Activated CD4-positive, alpha-beta T cell treated with anti-CD3 and anti-CD28 coated beads, Interleukin-2, amount 50 U/mL, for 1 hour (primary cell): Measurements from ENCODE around the gene LY6G5C.
A peak's percentile ranks its signal among the peaks of the same experiment; 100 is the strongest.
"Not testable (repeated sequence)": the region's sequence is repeated elsewhere in the genome, so short reads cannot be mapped to it uniquely, and the experiment has no call there.

Source experiments
- DNase-seq: peaks from one replicate; pipeline ENCODE4 v3.0.0-alpha.2; 2020

Gene LY6G5C

GRCh38 chr6:31715022-31715958 lies 34.4 kb upstream of the LY6G5C start, which contains the start of gene LY6G6D:
Gene LY6G6D, plus strand, starts transcription at chr6:31715348. Its CDS starts 8 bp downstream, at chr6:31715356.
- no peak for DNase-seq

GRCh38 chr6:31713991-31714684 lies 33.3 kb upstream of the LY6G5C start:
- no peak for DNase-seq

GRCh38 chr6:31713465-31713864 lies 32.6 kb upstream of the LY6G5C start:
- DNase-seq = no peak

GRCh38 chr6:31712296-31712695 lies 31.4 kb upstream of the LY6G5C start:
- no peak for DNase-seq

GRCh38 chr6:31711233-31711632 lies 30.4 kb upstream of the LY6G5C start:
- DNase-seq = no peak

- no peak for DNase-seq
Observed at GRCh38 chr6:31710523-31711219, 29.8 kb upstream of the LY6G5C start.

- DNase-seq = not testable (repeated sequence)
Observed at GRCh38 chr6:31709157-31709556, 28.3 kb upstream of the LY6G5C start.

GRCh38 chr6:31708224-31708623 lies 27.4 kb upstream of the LY6G5C start:
- DNase-seq = no peak

- DNase-seq = no peak
Observed at GRCh38 chr6:31707701-31708100, 26.8 kb upstream of the LY6G5C start.

- DNase-seq = no peak
Observed at GRCh38 chr6:31706599-31706998, 25.7 kb upstream of the LY6G5C start, which contains the start of gene LY6G6F. Gene LY6G6F, plus strand, starts transcription at chr6:31706866. Its CDS starts 41 bp downstream, at chr6:31706907.

- DNase-seq = no peak
Observed at GRCh38 chr6:31705931-31706330, 25.1 kb upstream of the LY6G5C start.

GRCh38 chr6:31702819-31703716 lies 22.2 kb upstream of the LY6G5C start, which contains the start of gene ABHD16A:
Gene ABHD16A, minus strand, starts transcription at chr6:31703324. Its CDS starts 43 bp downstream, at chr6:31703281.
- peak; percentile 97 for DNase-seq

- DNase-seq = no peak
Observed at GRCh38 chr6:31702405-31702818, 21.5 kb upstream of the LY6G5C start.

- no peak for DNase-seq
Observed at GRCh38 chr6:31701666-31702404, 21.0 kb upstream of the LY6G5C start.

- no peak for DNase-seq
Observed at GRCh38 chr6:31700740-31701401, 20.0 kb upstream of the LY6G5C start.

GRCh38 chr6:31697555-31697954 lies 16.7 kb upstream of the LY6G5C start:
- no peak for DNase-seq

- DNase-seq = no peak
Observed at GRCh38 chr6:31693535-31693934, 12.7 kb upstream of the LY6G5C start.

GRCh38 chr6:31692886-31693285 lies 12.0 kb upstream of the LY6G5C start:
- DNase-seq = no peak

GRCh38 chr6:31692353-31692752 lies 11.5 kb upstream of the LY6G5C start:
- no peak for DNase-seq

- no peak for DNase-seq
Observed at GRCh38 chr6:31691564-31692108, 10.8 kb upstream of the LY6G5C start.
